Activated T-cell treated with anti-CD3 and anti-CD28 coated beads, Interleukin-2, amount 50 U/mL, for 72 hours (primary cell): Measurements from ENCODE around the gene SPEG. TPM values are rescaled to one million over a fixed set of nuclear protein-coding genes. Genes with fewer than 3 reads are reported as not detected.
A peak's percentile ranks its signal among the peaks of the same experiment; 100 is the strongest.

Experiments used
- ATAC-seq, 2 donors: fragments of 150-1000 bp; cut with Tn5 transposase; replicated peaks in 1 of 2; 2 replicates each; pipeline ENCODE4 v1.10.0; 2021; ENCODE audit warnings: moderate library complexity in 2 of 2, mild to moderate bottlenecking in 1 of 2
- DNase-seq, 2 donors: peaks; one replicate each; pipeline ENCODE4 v3.0.0; 2021 to 2022; ENCODE audit warnings: mixed read lengths in 1 of 2
- H3K27ac Mint-ChIP-seq: one replicate; pipeline ENCODE4 v1.8.0; 2022; ENCODE audit warnings: mild to moderate bottlenecking, moderate library complexity, mixed read lengths
- H3K27me3 Mint-ChIP-seq: one replicate; pipeline ENCODE4 v1.8.0; 2022; ENCODE audit warnings: low read depth, mixed read lengths
- H3K36me3 Mint-ChIP-seq, 2 donors: one replicate each; pipeline ENCODE4 v1.8.0; 2022; ENCODE audit warnings: mixed read lengths in 2 of 2, mild to moderate bottlenecking in 1 of 2; ENCODE audit not compliant: insufficient read depth in 2 of 2
- H3K4me1 Mint-ChIP-seq: one replicate; pipeline ENCODE4 v1.8.0; 2022; ENCODE audit warnings: low read depth, mixed read lengths
- H3K4me3 Mint-ChIP-seq, 2 donors: one replicate each; pipeline ENCODE4 v1.8.0; 2022; ENCODE audit warnings: mild to moderate bottlenecking in 2 of 2, mixed read lengths in 2 of 2, moderate library complexity in 2 of 2
- H3K9me3 Mint-ChIP-seq, 2 donors: one replicate each; pipeline ENCODE4 v1.8.0; 2022; ENCODE audit warnings: mixed read lengths in 2 of 2
- total RNA-seq, 2 donors: library from RNA; stranded (reverse); gene quantifications; one replicate each; pipeline ENCODE4 v1.2.3, GENCODE V29; 2022

The SPEG gene
- total RNA-seq, 2 donors from 2014 or later: 4.8 to 6.9 TPM

- Mint-ChIP-seq H3K9me3 (no peaks in the 10 kb centered on the region), H3K4me1 (peaks cover 10% of the 10 kb centered on the region), H3K27me3 (no peaks in the 10 kb centered on the region), H3K36me3 (peaks cover 0 to 2% of the 10 kb centered on the region in 2 donors), H3K27ac (no peak overlapping the region), H3K4me3 (no peak overlapping the region)
- ATAC-seq: no peak
- DNase-seq: no peak
Observed at GRCh38 chr2:219537657-219538488, 103.2 kb downstream of the SPEG start.

- peaks cover 0 to 2% of the 10 kb centered on the region in 2 donors for H3K36me3 Mint-ChIP-seq
- ATAC-seq (no peak), DNase-seq (no peak)
- peaks cover 10% of the 10 kb centered on the region for H3K4me1 Mint-ChIP-seq
- no peaks in the 10 kb centered on the region for H3K27me3 Mint-ChIP-seq
- no peak overlapping the region for H3K27ac Mint-ChIP-seq
- no peaks in the 10 kb centered on the region for H3K9me3 Mint-ChIP-seq
- H3K4me3 Mint-ChIP-seq: no peak overlapping the region
Observed at GRCh38 chr2:219538504-219538951, 103.9 kb downstream of the SPEG start.

GRCh38 chr2:219538956-219539788 lies 104.5 kb downstream of the SPEG start:
- H3K9me3 Mint-ChIP-seq: no peaks in the 10 kb centered on the region
- peaks cover 0 to 2% of the 10 kb centered on the region in 2 donors for H3K36me3 Mint-ChIP-seq
- no peak for DNase-seq
- peaks cover 12% of the 10 kb centered on the region for H3K4me1 Mint-ChIP-seq
- no peak overlapping the region for H3K4me3 Mint-ChIP-seq
- no peak overlapping the region for H3K27ac Mint-ChIP-seq
- no peaks in the 10 kb centered on the region for H3K27me3 Mint-ChIP-seq
- ATAC-seq: no peak

GRCh38 chr2:219539926-219540678 lies 105.5 kb downstream of the SPEG start:
- Mint-ChIP-seq H3K27ac (no peak overlapping the region), H3K4me3 (no peak overlapping the region), H3K36me3 (peaks cover 0 to 2% of the 10 kb centered on the region in 2 donors), H3K27me3 (peaks cover 9% of the 10 kb centered on the region), H3K9me3 (no peaks in the 10 kb centered on the region), H3K4me1 (peaks cover 20% of the 10 kb centered on the region)
- DNase-seq (no peak), ATAC-seq (no peak)

- H3K9me3 Mint-ChIP-seq: no peaks in the 10 kb centered on the region
- H3K4me3 Mint-ChIP-seq: peak overlapping the region; percentile 85 to 96
- peaks cover 0 to 2% of the 10 kb centered on the region in 2 donors for H3K36me3 Mint-ChIP-seq
- DNase-seq (no peak), ATAC-seq (no peak)
- peaks cover 14% of the 10 kb centered on the region for H3K27me3 Mint-ChIP-seq
- no peak overlapping the region for H3K27ac Mint-ChIP-seq
- peaks cover 20% of the 10 kb centered on the region for H3K4me1 Mint-ChIP-seq
Observed at GRCh38 chr2:219540784-219541504, 106.3 kb downstream of the SPEG start.

GRCh38 chr2:219541611-219542180 lies 107.1 kb downstream of the SPEG start:
- H3K27ac Mint-ChIP-seq: no peak overlapping the region
- DNase-seq (peak; percentile 91 to 92), ATAC-seq (peak; percentile 45 to 50)
- H3K4me3 Mint-ChIP-seq: peak overlapping the region; percentile 85 to 96
- H3K4me1 Mint-ChIP-seq: peaks cover 20% of the 10 kb centered on the region
- H3K27me3 Mint-ChIP-seq: peaks cover 20% of the 10 kb centered on the region
- H3K36me3 Mint-ChIP-seq: peaks cover 0 to 2% of the 10 kb centered on the region in 2 donors
- H3K9me3 Mint-ChIP-seq: no peaks in the 10 kb centered on the region

GRCh38 chr2:219542931-219543595 lies 108.4 kb downstream of the SPEG start:
- DNase-seq (no peak), ATAC-seq (peak; percentile 51 to 52)
- no peaks in the 10 kb centered on the region for H3K9me3 Mint-ChIP-seq
- H3K4me1 Mint-ChIP-seq: peaks cover 20% of the 10 kb centered on the region
- H3K27ac Mint-ChIP-seq: peak overlapping the region; percentile 83
- H3K27me3 Mint-ChIP-seq: peaks cover 20% of the 10 kb centered on the region
- H3K36me3 Mint-ChIP-seq: peaks cover 0 to 2% of the 10 kb centered on the region in 2 donors
- H3K4me3 Mint-ChIP-seq: peak overlapping the region; percentile 85 to 96

GRCh38 chr2:219543596-219544358 lies 109.1 kb downstream of the SPEG start, which contains the start of the genes CHPF and TMEM198:
TSS of gene CHPF (minus strand) at chr2:219543809. CDS start at chr2:219543538, 271 bp downstream.
TSS of gene TMEM198 (plus strand) at chr2:219544028. CDS start at chr2:219544728, 700 bp downstream.
- peak; percentile 97 to 98 for DNase-seq
- Mint-ChIP-seq H3K4me3 (peak within 1 kb of the TSS; percentile 85 to 96), H3K9me3 (no peaks in the 10 kb centered on the region), H3K36me3 (peaks cover 0 to 2% of the 10 kb centered on the region in 2 donors), H3K27ac (peak within 1 kb of the TSS; percentile 83), H3K4me1 (peaks cover 20% of the 10 kb centered on the region), H3K27me3 (peaks cover 20% of the 10 kb centered on the region)
- ATAC-seq: peak; percentile 84 to 85

GRCh38 chr2:219544567-219544966 lies 109.9 kb downstream of the SPEG start:
- no peak for ATAC-seq
- peaks cover 20% of the 10 kb centered on the region for H3K4me1 Mint-ChIP-seq
- peaks cover 0 to 2% of the 10 kb centered on the region in 2 donors for H3K36me3 Mint-ChIP-seq
- H3K27me3 Mint-ChIP-seq: peaks cover 20% of the 10 kb centered on the region
- no peak for DNase-seq
- H3K9me3 Mint-ChIP-seq: no peaks in the 10 kb centered on the region
- peak overlapping the region; percentile 27 for H3K27ac Mint-ChIP-seq
- H3K4me3 Mint-ChIP-seq: peak overlapping the region; percentile 85 to 88

GRCh38 chr2:219545295-219545942 lies 110.8 kb downstream of the SPEG start:
- H3K27ac Mint-ChIP-seq: no peak overlapping the region
- peaks cover 0 to 2% of the 10 kb centered on the region in 2 donors for H3K36me3 Mint-ChIP-seq
- H3K4me3 Mint-ChIP-seq: peak overlapping the region in 1 of 2 donors; percentile 88
- ATAC-seq (no peak), DNase-seq (no peak)
- peaks cover 20% of the 10 kb centered on the region for H3K4me1 Mint-ChIP-seq
- H3K9me3 Mint-ChIP-seq: no peaks in the 10 kb centered on the region
- peaks cover 20% of the 10 kb centered on the region for H3K27me3 Mint-ChIP-seq
